HG03354 (cell line): ENCODE results near the gene HID1.
A peak's percentile ranks its signal among the peaks of the same experiment; 100 is the strongest.
"Not testable (repeated sequence)": the region's sequence is repeated elsewhere in the genome, so short reads cannot be mapped to it uniquely, and the experiment has no call there.

Experiments
- ATAC-seq: cut with Tn5 transposase; IDR thresholded peaks from one replicate; pipeline ENCODE4 v1.9.1; 2021; ENCODE audit warnings: mild to moderate bottlenecking; ENCODE audit not compliant: unreplicated experiment, poor library complexity, severe bottlenecking

Gene HID1, protein sequence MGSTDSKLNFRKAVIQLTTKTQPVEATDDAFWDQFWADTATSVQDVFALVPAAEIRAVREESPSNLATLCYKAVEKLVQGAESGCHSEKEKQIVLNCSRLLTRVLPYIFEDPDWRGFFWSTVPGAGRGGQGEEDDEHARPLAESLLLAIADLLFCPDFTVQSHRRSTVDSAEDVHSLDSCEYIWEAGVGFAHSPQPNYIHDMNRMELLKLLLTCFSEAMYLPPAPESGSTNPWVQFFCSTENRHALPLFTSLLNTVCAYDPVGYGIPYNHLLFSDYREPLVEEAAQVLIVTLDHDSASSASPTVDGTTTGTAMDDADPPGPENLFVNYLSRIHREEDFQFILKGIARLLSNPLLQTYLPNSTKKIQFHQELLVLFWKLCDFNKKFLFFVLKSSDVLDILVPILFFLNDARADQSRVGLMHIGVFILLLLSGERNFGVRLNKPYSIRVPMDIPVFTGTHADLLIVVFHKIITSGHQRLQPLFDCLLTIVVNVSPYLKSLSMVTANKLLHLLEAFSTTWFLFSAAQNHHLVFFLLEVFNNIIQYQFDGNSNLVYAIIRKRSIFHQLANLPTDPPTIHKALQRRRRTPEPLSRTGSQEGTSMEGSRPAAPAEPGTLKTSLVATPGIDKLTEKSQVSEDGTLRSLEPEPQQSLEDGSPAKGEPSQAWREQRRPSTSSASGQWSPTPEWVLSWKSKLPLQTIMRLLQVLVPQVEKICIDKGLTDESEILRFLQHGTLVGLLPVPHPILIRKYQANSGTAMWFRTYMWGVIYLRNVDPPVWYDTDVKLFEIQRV

DNA sequence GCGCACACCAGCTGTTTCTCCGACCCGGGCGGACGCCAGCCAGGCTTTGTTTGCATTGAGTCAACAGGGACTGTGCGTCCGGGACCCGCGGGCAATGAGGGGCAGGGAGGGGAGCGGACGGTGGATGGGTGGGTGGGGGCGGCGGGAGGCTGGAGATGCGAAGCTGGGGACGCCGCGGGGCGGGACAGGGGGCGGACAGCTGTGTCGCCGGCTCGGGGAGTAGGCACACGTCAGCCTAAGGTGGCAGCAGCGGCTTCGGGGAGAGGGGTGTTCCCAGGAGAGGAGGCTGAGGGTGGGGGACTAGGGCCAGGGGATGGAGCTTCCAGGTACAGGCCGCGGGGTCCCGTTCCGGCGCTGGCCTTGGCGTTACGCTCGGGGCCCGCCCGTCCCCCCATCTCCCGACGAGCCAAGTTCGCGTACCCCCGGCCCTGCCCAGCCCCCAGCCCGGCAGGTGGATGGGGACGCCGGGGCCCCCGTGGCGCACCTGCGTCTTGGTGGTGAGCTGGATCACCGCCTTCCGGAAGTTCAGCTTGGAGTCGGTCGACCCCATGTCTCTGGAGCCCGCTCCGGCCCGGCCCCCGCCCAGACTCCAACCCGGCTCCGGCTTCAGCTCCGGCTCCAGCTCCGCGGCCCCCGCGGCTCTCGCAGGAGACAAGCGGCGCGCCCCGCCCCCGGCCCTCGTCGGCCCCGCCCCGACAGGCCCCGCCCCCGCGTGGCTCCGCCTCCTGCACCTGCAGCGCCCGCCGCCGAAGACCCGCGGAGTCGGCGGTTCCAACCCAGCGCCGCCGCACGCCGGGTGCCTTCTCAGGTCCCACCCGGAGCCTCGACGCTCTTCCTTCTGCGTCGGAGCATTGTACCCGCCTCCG, at the start of gene HID1:
Gene HID1, minus strand, starts transcription at position 653 of the 866 bp plus-strand sequence. Its CDS starts 103 bp downstream, at position 550.
- ATAC-seq, result no peak

DNA sequence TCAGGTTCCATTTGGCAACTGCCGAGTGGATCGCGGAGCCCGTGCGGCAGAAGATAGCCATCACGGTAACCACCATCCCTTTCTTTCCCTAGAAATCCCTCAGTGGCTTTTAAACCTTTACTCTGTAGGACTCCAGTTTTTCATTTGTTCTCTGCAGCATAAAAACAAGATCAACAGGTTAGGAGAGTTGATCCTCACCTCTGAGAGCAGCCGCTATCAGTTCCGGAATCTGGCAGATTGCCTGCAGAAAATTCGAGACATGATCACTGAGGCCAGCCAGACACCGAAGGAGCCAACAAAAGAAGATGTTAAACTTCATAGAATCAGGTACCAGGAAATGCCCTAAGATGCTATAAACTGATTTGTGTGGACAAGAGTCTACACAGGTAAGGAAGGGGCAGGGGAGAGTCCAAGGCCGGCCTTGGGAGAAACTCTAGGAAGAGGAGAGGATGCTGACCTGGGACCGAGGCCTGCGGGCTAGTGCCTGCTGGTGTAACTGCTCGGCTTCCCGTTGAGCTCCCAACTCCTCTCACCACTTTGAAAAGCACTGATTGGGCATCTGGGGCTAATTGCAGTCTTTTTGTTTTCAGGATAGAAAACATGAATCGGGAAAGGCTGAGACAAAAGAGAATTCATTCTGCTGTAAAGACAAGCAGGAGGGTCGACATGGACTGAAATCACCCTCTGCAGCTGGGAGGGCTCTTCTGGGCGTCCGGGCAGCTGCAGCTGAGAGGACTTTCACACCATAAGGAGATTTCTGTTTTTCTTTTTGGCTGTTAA, 48.0 kb upstream of the HID1 start:
- ATAC-seq, result no peak

DNA sequence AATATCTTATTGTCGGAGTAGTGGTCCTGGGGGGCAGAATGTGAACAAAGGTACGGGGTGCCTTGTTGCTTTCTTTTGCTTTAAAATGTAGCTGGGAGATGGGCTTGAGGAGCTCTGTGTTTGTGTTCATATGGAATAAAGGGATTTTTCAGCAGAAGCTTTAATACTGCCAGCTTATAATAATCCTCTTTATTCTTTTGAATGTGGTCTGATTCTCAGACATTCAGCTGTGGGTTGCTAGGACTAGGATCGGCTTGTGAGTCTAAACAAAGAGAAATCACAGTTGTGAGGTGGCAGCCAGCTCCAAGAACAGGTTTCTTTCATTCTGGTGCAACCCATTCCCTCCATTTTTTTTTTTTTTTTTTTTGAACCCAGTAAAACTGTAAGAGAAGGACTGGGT, 47.2 kb upstream of the HID1 start:
- ATAC-seq, result no peak

DNA sequence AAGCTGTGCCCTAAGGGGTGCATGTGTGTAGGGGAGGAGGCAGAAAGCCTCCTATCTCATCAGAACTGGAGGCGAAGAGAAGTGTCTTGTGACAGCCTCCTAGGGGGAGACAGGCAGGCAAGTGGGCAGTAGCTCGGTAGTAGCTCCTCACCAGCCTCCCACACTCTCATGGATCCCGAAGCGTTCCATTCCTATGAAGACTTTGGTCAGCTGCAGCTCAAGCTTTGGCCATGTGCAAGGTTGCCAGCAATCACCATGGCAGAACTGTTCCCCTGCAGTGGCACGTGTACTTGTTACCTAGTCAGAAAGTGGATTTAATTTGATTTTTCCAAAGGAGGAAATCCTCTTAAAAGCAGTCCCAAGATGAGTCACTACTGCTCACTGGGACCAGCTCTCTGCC, 46.6 kb upstream of the HID1 start:
- ATAC-seq, result no peak

DNA sequence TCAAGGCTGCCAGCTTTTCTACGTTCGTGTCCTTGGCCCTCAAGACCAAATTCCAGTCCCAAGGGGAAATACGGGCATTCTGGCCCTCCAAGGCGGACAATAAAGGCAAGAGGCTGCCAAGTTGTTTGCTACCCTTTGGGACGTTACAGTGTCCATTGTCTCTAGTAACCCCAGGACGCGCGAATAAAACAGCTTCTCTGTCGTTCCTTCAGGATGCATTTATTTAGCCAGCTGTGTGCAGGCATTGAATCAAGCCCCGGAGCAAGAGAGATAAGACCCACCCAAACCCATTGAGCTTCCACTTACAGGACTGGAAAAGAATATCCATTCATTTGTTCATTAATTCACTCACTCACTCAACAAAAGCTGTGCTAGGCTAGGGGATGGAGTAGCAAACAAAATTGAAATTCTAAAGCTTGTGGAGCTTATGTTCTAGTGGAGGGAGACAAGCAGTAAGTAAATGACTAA, 40.6 kb upstream of the HID1 start:
- no peak for ATAC-seq

DNA sequence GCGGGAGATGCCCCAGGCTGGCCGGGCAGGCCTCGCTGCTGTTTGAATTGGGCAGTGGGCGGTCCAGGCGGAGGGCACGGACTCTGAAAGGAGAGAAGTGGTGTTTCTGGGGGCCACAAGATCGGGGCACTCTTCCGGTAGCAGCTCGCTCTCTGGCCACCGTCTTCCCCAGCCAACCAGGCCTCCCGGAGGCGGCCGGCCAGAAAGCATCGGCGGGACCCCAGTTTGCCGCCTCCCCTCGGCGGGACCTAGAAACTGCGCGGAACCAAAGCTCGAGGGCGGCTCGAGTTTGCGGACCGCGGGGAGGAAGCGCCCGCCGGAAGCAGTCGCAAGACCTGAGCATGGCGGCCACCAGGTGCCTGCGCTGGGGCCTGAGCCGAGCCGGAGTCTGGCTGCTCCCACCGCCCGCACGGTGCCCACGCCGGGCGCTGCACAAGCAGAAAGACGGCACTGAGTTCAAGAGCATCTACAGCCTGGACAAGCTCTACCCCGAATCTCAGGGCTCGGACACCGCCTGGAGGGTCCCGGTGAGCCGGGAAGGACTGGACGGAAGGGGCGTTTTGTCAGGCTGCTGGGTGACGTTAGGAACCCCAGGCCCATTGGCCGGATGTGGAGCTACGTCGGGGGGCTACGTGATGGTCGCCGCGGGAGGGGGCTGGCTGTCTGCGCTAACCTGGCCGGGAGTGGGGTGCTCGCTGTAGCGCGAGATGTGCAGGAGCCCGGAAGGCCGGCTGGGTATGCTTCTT, 40.0 kb upstream of the HID1 start, which contains the start of gene MRPL58:
Gene MRPL58, plus strand, starts transcription at position 325 of the 746 bp plus-strand sequence. Its CDS starts 17 bp downstream, at position 342.
- ATAC-seq, result peak; percentile 92

DNA sequence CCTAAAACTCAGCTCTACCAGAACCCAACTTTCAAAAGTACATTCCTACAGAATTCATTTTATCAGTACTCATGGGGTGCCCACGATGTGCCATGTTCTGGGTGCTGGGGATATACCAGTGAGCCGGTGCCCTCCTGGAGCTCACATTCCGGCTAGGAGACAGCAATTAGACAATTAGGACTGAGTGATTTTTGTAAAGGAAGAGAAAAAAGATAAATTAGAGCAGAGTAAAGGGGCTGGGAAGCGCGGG, 39.5 kb upstream of the HID1 start:
- no peak for ATAC-seq

DNA sequence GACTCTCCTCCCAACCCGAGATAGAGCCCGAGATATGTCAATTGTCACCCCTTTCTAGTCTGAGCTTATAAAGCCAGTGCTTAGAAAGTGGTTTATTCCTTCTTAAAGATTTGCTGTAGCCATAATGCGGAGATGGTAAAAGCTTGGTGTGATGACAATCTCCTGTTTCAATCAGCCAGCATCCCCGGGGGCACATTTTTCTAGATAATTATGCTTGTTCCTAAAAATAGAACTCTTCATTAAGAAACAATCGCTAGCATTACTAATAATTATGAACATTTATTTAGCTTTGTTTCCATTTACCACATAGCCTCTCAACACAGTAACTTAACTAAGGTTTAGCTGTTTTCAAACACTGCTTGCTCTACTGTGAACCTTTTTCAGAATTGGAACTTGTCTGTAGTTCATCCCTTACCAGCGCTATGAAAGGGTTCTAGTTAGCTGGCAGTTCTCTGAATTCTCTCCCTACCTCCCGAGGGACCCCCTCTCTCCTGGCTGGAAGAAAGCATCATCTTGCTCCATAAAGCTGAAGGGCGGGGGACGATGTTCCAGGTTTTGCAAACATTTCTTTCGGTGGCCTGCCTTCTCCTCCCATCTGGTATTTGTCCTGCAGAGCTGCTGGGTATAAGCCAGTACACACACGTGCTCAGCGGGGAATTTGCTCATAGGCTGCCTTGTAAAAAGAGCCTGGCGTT, 39.0 kb upstream of the HID1 start:
- no peak for ATAC-seq

DNA sequence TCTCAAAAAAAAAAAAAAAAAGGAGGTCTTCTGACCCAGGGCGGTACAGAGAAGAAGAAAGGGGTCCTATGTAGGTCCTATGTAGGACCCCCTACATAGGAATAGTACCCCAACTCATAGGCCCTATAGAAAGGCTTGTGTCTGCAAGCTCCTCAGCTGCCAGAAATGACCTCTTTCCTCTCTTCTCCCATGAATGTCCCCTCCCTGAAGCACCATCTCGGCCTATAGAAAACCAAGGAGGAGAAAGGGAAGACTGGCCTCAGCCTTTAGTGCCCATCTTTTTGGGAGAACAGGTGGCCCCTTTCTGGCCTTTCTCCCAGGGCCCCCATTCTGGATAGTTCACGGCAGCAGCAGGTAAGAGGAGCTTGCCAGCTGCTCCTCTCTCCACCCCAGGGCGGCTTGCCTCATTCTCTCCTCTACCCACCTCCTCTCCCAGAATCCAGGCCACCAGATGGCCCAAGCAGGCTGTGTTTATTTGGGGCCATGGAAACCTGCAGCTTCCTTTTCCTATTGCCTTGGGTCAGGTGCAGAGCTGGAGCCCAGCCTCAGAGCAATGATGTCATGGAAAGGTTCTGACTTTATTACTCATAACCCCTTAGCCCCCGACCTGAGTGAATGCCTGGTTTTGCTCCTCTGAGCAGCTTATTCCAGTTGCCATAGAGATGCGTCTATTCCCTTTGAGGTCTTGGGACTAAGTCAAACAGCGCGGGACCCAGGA, 38.3 kb upstream of the HID1 start:
- no peak for ATAC-seq

DNA sequence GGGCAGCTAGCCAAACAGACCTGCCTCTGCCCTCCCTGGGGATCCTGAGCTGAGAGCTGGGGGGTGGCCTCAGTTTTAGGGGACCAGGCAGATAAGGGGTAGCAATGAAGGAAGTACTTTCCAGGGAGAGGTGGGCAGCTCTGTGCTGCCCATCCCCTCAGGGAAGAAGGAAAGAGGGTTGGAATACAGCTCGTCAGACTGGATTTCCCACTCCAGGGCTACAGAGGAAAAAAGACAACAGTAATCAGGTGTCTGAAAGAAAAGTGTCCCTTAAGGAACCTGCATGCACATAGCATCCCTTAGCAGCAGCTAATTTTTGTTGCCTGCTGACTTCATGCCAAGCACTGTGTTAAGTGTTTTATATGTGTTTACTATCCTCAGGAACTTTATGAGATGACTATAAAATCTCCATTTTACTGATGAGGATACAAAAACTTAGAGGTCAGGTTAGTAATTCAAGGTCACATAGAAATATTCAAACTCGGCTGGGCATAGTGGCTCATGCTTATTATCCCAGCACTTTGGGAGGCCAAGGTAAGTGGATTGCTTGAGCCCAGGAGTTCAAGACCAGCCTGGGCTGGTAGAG, 36.7 kb upstream of the HID1 start:
- ATAC-seq, result no peak

DNA sequence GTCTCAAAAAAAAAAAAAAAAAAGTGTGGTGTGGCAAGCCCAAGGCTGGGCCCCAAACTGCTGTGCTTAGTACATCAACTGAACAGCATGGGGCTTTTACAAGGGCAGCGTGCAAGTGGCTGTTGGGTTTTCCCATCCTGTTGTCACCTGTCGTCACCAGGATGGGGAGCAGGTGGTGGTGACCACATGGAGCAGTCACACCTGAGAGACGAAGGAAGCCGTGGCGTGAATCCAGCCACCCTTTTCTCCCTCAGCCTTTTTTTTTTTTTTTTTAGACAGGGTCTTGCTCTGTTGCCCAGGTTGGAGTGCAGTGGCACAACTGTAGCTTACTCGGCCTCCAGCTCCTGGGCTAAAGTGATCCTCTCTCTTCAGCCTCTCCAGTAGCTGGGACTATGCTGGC, 35.8 kb upstream of the HID1 start:
- no peak for ATAC-seq

DNA sequence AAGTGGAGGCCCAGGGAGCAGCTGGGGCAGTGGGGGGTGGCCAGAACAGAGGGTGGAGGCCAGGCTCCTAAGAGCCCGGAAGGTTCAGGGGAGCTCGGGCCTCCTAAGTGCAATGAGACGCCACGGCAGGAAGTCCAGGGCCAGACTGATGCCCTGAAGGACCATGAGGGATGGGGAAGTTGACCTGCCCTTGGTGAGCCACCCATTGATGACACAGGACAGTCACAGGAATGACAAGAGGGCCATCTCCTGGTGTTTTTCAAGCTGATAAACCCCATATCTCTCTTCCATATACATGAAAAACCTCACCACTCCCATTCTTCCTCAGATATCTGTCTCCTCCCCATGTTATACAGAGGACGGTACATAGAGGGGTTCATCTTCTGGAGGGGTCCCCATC, 34.1 kb upstream of the HID1 start:
- ATAC-seq, result no peak

DNA sequence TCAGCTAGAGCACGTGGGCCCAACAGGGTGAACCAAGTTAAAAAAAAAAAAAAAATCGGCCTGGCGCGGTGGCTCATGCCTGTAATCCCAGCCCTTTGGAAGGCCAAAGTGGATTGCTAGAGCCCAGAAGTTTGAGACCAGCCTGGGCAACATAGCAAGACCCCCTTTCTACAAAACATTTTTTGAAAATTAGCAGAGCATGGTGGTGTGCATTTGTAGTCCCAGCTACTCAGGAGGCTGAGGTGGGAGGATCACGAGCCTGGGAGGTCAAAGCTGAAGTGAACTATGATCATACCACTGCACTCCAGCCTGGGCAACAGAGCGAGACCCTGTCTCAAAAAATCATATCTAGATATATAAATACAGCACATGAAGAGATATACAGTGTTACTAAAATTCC, 33.5 kb upstream of the HID1 start:
- ATAC-seq, result not testable (repeated sequence)

DNA sequence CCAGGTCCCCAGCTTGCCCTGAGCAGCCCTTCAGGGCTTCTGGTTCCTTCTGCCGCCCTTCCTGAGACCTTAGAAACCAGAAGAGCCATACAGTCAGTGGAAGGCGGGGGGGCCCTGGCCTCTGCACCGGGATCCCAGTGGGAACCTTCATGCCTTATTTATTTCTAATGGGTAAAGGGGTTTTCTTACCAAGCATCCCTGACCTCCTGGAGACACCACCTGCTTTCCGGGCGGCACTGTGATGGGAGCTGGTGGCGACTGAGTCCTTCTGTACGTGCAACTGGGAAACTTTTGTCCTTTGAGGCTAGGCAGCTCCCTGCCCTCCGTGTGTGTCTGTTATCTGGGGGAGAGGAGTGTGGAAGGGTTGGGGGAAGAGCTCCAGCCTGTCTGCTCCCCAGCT, 32.7 kb upstream of the HID1 start:
- ATAC-seq, result no peak

DNA sequence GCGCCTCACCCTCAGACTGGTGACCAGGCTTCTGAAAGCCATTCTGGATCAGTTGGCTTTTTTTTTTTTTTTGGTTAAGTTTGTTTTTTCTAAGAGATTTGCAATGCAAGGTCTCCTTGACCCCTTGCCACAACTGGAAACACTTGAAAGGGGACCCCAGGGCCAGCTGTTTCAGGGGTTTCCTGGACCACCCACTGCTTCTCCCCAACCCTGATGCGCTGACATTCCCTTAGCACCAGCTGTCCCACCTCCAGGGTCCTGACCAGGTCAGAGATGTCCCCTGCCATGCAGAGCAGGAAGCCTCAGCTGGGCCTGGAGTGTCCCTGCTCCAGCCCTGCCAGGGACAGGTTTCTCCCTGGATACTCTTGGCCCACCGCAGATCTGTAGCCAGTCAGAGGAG, 31.8 kb upstream of the HID1 start:
- no peak for ATAC-seq

DNA sequence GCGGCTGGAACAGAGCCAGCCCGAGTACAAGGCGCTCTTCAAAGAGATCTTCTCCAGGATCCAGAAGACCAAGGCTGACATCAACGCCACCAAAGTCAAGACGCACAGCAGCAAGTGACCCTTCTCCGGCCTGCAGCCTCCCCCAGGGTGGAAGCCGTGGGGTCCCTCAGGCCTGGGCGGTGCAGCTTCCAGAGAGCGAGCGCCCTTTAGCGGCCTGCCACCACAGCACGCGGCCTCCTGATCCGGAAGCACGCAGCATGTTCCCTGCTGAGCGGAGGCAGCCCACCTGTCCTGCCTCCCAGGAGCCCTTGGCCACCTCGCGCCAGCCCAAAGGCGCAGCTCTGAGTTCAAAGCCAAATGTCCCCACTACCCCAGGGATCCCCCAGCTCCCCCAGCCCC, 31.4 kb upstream of the HID1 start:
- ATAC-seq, result no peak
